Mammary epithelial cell (primary cell): Measurements from ENCODE around the gene RPL19.

ENCODE experiments used
- EZH2 ChIP-seq: IDR thresholded peaks from 2 replicates; pipeline ENCODE4 v1.6.1; 2012; ENCODE audit warnings: low read length, inconsistent platforms, borderline replicate concordance
- TF ChIP-seq, protein P1 (sequence below), 2 donors: IDR thresholded peaks in 1 of 2; conservative IDR thresholded peaks in 1 of 2; 2 replicates each; pipeline ENCODE4 v1.5.1; 2011 to 2012; ENCODE audit warnings: inconsistent platforms in 2 of 2, low read length in 2 of 2, mild to moderate bottlenecking in 2 of 2, control low read depth in 1 of 2, low read depth in 1 of 2; ENCODE audit not compliant: insufficient read depth in 1 of 2; ENCODE audit errors: extremely low read depth in 1 of 2

DNA sequence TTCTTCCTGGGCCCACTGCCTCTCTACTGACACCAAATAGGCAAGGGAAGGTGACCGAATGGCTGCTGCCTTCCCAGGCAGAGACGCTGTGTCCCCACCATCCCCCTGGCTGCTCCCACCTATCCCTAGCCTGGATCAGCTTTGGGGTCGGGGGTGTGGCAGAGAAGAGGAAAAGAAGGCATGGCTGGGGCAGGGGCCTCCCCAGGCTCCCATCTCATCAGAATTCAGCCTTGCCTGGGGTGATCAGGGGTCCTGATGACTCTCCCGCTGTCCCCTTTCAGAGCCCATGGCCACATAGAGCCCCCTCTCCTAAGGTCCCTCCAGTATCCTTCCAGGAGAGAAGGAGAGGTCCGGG is 49.3 kb upstream of the RPL19 start:
- TF ChIP-seq EZH2, result no peak
- TF ChIP-seq, protein P1, sequence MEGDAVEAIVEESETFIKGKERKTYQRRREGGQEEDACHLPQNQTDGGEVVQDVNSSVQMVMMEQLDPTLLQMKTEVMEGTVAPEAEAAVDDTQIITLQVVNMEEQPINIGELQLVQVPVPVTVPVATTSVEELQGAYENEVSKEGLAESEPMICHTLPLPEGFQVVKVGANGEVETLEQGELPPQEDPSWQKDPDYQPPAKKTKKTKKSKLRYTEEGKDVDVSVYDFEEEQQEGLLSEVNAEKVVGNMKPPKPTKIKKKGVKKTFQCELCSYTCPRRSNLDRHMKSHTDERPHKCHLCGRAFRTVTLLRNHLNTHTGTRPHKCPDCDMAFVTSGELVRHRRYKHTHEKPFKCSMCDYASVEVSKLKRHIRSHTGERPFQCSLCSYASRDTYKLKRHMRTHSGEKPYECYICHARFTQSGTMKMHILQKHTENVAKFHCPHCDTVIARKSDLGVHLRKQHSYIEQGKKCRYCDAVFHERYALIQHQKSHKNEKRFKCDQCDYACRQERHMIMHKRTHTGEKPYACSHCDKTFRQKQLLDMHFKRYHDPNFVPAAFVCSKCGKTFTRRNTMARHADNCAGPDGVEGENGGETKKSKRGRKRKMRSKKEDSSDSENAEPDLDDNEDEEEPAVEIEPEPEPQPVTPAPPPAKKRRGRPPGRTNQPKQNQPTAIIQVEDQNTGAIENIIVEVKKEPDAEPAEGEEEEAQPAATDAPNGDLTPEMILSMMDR (conservative IDR thresholded peaks at IDR 0.05 in 1 of 2, IDR thresholded peaks at IDR 0.05 in 1 of 2; ENCODE audit: extremely low read depth in 1 of 2, insufficient read depth in 1 of 2, low read depth in 1 of 2, low read length in 2 of 2), result no peak
